HG03457 (cell line): ENCODE data around the gene PCSK1.
"Not testable (repeated sequence)": the region's sequence is repeated elsewhere in the genome, so short reads cannot be mapped to it uniquely, and the experiment has no call there.

Experiments
- ATAC-seq: cut with Tn5 transposase; IDR thresholded peaks from one replicate; pipeline ENCODE4 v1.9.1; 2021; ENCODE audit warnings: moderate number of reproducible peaks; ENCODE audit not compliant: unreplicated experiment

PCSK1 gene

GRCh38 chr5:96427824-96428223 lies 5.2 kb downstream of the PCSK1 start:
- no peak for ATAC-seq

DNA sequence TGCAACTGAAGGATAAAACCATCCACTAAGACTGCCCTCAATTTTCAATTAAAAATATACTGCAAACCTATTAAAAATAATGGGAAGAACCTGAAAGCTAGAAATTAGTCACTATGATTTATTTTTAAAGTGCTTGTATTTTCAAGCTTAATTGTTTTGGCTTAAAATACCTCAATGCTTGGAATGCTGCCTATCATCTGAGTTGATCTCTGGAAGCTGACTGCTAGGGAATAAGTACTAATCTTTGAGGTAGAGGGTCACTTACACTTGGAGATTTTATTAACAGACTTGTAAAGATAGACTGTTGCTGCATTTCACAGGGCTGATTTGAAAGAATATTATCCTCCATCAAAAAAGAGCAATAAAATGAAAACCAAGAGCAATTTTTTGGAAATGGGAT lies 6.2 kb downstream of the PCSK1 start:
- ATAC-seq = no peak

GRCh38 chr5:96425443-96425842 lies 7.6 kb downstream of the PCSK1 start:
- no peak for ATAC-seq

- no peak for ATAC-seq
These were observed 17.2 kb downstream of the PCSK1 start for GRCh38 chr5:96415897-96416296.

DNA sequence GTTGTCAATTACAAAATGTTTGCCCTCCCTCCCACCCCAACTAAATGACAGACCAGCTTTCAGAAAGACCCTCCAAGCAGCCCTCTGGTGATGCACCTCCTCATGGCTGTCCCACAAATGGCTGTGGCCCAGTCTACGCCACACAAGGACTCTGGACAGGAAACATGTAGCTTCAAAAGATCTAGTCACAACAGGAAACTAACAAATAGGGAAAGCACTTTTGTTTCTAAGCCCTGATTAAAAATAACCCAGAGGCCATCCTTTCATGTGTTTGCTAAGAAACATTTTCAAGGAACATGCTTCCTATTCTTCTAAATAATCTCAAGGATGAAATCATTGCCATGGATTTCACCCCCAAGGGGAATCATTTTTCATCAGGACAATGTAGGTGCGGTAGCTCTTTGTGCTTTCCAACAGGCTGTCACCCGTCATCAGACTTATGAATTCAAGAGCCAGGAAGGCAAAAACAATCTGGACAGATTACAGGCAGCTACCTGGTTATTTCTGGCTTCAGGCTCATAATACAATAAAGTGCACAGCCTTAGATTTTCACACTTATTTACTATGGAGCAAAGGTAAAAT lies 20.1 kb downstream of the PCSK1 start:
- no peak for ATAC-seq

DNA sequence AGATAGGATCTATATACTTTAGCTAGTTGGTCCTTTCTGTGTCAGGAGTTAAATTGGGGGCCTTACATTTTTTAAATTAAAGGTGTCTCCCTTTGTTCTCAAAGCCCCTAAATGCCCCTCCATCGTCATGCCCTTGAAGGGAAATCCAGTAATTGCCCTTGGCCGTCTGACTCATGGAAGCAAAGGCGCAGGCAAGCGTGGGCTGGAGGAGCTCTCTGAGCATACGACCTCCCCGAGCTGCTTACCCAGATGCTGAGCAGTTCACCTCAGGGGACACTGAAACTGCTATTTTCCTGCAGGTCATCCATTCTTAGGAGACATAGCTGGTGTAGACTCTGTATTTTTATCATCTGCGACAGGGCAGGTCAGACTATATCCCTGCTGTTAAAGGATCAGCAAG lies 23.0 kb downstream of the PCSK1 start:
- ATAC-seq = no peak

DNA sequence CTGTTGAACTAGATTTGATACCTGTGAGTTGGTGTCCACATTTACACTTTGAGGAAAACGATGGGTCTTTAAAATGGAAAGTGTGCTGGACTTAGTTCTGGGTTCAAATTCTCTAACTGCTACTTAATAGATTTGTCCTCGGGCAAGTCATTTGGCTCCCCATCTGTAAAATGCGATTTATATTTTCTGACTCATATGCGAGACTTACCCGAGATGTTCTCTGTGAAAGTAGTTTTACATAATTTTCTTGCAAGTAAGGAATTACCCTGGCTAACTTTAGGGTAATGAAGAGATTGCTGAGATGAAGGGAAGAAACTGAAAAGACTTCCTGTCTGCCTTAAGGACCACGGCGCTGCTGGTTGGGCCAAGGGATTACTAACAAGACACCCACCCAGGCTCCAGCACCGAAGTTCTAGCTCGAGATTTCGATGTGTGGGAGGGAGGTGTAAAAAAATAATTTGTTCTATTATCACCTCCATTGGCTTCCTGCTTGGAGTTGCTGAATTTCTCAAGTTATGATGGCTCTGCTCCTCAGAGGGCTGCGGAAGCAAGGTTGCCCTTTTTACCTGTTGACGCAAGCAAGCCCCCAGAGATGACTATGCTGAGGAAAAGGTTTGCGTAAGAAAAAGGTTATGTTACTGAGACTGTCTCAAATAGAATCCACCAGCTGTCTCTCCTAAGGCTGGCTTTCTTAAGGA lies 24.1 kb downstream of the PCSK1 start:
- no peak for ATAC-seq

GRCh38 chr5:96408210-96408777 lies 24.8 kb downstream of the PCSK1 start:
- no peak for ATAC-seq

- ATAC-seq = no peak
These were observed 25.6 kb downstream of the PCSK1 start for GRCh38 chr5:96407436-96407835.

DNA sequence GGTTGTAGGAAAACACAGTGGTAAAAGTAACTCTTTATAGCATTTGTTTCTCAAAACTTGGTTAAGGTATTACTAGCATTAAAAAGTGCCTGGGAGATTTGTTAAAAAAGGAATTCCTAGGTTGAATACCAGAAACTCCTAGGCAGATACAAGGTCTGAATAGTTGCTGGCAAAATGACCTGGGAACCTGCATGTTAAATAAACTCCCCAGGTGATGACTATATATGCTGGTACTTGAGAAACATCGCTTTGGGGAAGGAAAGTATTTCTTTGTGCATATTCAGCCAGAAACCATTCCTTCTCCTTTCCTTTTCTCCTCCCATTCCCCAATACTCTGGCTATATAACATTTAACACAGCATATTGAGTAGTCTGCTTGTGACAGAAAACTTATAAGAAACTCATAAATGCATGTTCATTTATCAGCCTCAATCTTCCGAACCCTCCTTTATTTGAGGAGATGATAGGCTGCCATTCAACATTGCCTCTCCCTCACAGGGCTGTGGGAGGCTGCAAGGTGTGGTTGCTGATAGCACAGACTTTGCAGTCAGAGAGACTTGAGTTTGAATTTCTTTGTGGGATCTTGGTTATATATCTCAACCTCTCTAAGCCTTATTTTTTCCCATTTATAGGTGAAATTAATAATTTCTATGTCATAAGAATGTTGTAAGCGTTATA lies 28.7 kb downstream of the PCSK1 start:
- ATAC-seq = no peak

GRCh38 chr5:96402500-96402899 lies 30.5 kb downstream of the PCSK1 start:
- ATAC-seq = no peak

- no peak for ATAC-seq
These were observed 36.2 kb downstream of the PCSK1 start for GRCh38 chr5:96396878-96397277.

DNA sequence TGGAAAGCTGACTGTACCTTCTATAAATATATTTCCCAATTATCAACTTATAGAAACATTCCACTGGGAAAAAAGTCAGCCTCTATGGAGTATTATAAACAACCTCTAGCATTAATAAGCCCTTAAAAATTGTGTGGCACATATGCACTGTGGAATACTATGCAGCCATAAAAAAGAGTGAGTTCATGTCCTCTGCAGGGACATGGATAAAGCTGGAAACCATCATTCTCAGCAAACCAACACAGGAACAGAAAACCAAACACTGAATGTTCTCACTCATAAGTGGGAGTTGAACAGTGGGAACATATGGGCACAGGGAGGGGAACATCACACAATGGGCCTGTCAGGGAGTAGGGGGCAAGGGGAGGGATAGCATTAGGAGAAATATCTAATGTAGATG lies 37.8 kb downstream of the PCSK1 start:
- ATAC-seq = not testable (repeated sequence)

DNA sequence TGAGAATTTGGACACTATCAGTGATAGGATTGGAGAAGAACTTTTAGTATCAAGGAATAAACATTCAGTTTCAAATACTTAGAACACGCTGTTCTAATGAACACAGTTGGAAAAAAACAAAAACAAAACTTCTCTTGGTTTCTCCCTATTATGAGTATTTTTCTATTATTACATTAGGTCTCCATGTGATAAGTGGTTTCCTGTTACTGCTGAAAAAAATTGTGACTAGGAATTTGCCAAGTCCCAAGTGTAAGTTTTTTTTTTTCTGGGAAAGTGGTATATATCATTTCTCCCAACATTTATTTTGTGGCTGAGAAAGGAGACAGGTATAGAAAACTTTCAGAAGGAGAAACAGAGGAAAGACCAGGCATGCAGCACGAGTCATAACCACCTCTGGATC lies 41.1 kb downstream of the PCSK1 start:
- ATAC-seq = no peak

- no peak for ATAC-seq
These were observed 44.9 kb downstream of the PCSK1 start for GRCh38 chr5:96388176-96388575.

GRCh38 chr5:96387616-96388015 lies 45.4 kb downstream of the PCSK1 start:
- ATAC-seq = no peak

DNA sequence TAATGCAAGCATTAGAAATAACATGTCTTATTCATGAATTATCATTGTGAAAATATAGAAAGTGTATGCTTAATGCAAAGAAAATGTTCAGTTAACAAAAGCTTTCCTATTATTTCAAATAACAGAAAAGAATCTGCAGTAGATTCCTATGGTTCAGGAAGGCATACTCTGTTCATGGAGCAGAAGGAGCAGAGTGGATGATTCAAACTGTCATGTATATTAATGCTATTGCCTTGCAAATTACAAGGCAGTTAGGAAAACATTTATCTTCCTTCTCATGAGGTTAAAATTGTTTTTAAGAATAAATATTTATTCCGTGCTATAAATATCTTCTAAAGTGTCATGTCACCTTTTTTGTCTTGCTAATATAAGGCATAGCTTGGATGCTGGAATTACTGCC lies 47.5 kb downstream of the PCSK1 start:
- no peak for ATAC-seq

GRCh38 chr5:96384353-96384752 lies 48.7 kb downstream of the PCSK1 start:
- ATAC-seq = no peak

DNA sequence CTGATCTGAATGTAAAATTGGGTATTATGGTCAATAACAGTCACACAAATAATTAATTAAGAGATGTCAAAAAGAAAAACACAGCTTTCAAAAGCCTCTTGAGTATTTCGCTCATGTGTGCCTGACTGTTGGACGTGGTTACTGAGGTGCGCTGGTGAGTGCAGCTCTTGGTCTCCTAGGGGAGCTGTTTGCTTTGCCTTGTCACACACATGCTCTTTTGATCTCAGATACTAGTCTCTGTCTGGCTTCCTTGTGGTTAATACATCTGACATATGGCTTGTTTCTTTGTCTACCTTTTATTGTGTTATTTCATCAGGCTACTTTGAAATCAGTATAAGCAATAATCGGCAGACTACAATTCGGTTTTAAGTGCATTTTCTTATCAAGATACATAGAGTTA lies 51.5 kb downstream of the PCSK1 start:
- ATAC-seq = no peak

GRCh38 chr5:96379896-96380295 lies 53.2 kb downstream of the PCSK1 start:
- ATAC-seq = no peak

- ATAC-seq = no peak
These were observed 55.5 kb downstream of the PCSK1 start for GRCh38 chr5:96377597-96377996.

DNA sequence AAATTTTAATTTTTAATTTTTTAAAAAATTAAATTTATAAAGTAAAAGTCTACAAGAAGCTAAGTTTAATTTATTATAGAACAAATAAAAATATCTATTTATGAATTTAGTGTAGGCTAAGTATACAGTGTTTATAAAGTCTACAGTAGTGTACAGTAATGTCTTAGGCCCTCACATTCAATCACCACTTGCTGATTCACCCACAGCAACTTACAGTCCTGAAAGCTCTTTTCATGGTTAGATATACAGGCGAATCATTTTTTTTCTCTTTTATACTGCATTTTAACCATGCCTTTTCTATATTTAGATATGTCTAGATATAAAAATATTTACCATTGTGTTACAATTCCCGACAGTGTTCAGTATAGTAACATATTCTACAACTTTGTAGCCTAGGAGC lies 55.9 kb downstream of the PCSK1 start:
- ATAC-seq = no peak
